IPS DF 6.9 (cell line): ENCODE data around the gene PRSS33.

ENCODE experiments used
- DNase-seq: peaks from one replicate; pipeline ENCODE4 v3.0.0-alpha.2; 2013; ENCODE audit warnings: low read depth, low spot score
- H3K27ac ChIP-seq: one replicate; pipeline ENCODE4 v1.5.1; 2013; ENCODE audit warnings: low read length, control low read depth
- H3K27me3 ChIP-seq: 2 replicates; pipeline ENCODE4 v1.6.1; 2013; ENCODE audit warnings: mild to moderate bottlenecking, low read length; ENCODE audit not compliant: control insufficient read depth, insufficient read depth
- H3K36me3 ChIP-seq: 2 replicates; pipeline ENCODE4 v1.6.1; 2013; ENCODE audit warnings: low read length; ENCODE audit not compliant: control insufficient read depth, insufficient read depth
- H3K4me1 ChIP-seq: 2 replicates; pipeline ENCODE4 v1.6.1; 2013; ENCODE audit warnings: low read length; ENCODE audit not compliant: control insufficient read depth, insufficient read depth
- H3K4me3 ChIP-seq: 2 replicates; pipeline ENCODE4 v1.5.1; 2013; ENCODE audit warnings: mild to moderate bottlenecking, low read length
- H3K9me3 ChIP-seq: 2 replicates; pipeline ENCODE4 v1.6.1; 2013; ENCODE audit warnings: low read length, inconsistent platforms; ENCODE audit not compliant: control insufficient read depth, insufficient read depth
- WGBS: extraction: QIAGEN DNeasy Blood & Tissue Kit; methylation state at CpG from one replicate; pipeline ENCODE4 v1.1.7; 2013; ENCODE audit warnings: mixed read lengths, missing lambda C conversion rate; ENCODE audit not compliant: insufficient read length, insufficient coverage; 5-methylcytosine and 5-hydroxymethylcytosine counted together

Gene PRSS33

GRCh38 chr16:2776500-2777139, 10.7 kb downstream of the PRSS33 start:
- Histone ChIP-seq H3K4me3 (peak overlapping the region; percentile 95), H3K9me3 (no peaks in the 10 kb centered on the region), H3K4me1 (peaks cover 5% of the 10 kb centered on the region), H3K27me3 (no peaks in the 10 kb centered on the region), H3K36me3 (peaks cover 15% of the 10 kb centered on the region), H3K27ac (no peak overlapping the region)
- DNase-seq = no peak
- no CpG with 5 or more reads among the region's 72 CpGs for WGBS

DNA sequence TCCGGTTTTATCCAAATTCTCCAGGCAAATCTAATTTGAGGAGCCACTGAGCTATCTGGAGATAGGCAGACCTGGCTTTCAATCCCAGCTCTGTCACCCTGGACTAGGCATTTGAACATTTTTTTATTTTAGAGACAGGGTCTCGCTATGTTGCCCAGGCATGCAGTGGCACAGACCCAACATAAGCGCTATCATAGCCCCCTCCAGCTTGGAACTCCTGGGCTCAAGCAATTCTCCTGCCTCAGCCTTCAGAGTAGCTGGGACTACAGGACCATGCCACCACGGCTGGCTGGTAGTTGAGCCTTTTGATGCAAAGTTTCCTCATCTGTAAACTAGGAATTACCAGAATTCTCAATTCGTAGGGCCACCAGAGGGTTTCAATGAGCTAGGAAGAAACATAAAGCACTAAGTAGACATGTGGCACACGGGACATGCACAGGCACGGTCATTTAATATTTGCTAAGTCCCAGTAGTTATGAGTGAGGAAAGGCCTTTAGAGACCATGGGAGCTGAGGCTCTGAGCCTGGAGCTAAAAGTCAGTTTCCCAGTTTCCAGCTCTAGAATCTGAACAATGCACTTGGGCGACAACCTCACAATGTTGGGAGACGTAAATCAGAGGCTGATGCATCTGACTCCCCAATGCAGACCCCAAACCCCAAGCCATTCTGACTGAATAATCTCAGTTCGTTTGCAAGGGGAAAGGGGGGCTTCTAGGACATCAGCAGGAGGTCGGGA, 11.4 kb downstream of the PRSS33 start:
- Histone ChIP-seq H3K4me3 (peak overlapping the region; percentile 95; the same call in 1 of the 2 replicates), H3K9me3 (no peaks in the 10 kb centered on the region), H3K27me3 (no peaks in the 10 kb centered on the region), H3K4me1 (peaks cover 5% of the 10 kb centered on the region), H3K27ac (no peak overlapping the region), H3K36me3 (peaks cover 22% of the 10 kb centered on the region)
- WGBS = no CpG with 5 or more reads among the region's 11 CpGs
- DNase-seq = no peak

GRCh38 chr16:2775131-2775716, 12.1 kb downstream of the PRSS33 start:
- DNase-seq = no peak
- H3K4me1 ChIP-seq = peaks cover 5% of the 10 kb centered on the region
- no peak overlapping the region for H3K27ac ChIP-seq

DNA sequence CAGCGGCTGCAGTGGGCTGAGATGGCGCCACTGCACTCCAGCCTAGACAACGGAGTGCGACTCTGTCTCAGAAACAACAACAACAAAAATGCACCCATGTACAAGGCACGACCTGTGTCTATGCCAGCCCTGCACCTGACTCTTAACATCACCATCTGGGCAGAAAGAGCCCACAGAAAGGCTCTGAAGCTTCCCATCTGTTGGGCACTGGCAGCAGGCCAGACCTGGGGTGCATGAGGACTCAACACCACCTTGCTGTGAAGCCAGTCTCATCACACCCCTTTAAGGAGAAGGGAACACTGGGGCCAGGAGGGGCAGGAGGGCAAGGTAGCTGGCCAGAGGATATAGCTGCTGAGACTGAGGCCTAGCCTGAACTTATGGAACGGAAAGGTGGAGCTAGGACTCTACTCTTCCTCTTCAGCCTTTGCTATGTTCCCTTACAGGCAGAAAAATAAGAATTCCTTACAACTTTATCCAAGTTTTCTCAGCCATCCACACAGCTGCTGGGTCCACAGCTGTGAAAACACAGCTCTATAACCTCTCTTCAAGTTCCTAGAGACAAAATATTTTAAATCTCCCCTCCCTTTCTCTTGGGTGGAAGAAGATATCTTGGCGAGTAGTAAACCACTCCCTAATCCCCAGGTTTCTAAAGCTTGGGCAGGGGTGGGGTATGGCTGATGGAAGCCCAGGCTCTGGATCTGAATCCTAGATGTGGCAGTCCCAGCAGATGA, 13.0 kb downstream of the PRSS33 start:
- Histone ChIP-seq H3K9me3 (no peaks in the 10 kb centered on the region), H3K36me3 (peaks cover 37% of the 10 kb centered on the region), H3K27ac (no peak overlapping the region), H3K4me1 (peaks cover 5% of the 10 kb centered on the region), H3K4me3 (no peak overlapping the region), H3K27me3 (no peaks in the 10 kb centered on the region)
- no CpG with 5 or more reads among the region's 7 CpGs for WGBS
- no peak for DNase-seq

More at GRCh38 chr16:2775131-2775716, 12.1 kb downstream of the PRSS33 start:
- peaks cover 28% of the 10 kb centered on the region for H3K36me3 ChIP-seq
- H3K27me3 ChIP-seq = no peaks in the 10 kb centered on the region
- no peak overlapping the region for H3K4me3 ChIP-seq
- no peaks in the 10 kb centered on the region for H3K9me3 ChIP-seq
- WGBS = no CpG with 5 or more reads among the region's 7 CpGs

GRCh38 chr16:2773188-2773968, 14.0 kb downstream of the PRSS33 start:
- Histone ChIP-seq H3K4me1 (no peaks in the 10 kb centered on the region; the same call in none of the 2 replicates), H3K36me3 (peaks cover 46% of the 10 kb centered on the region), H3K27ac (no peak overlapping the region), H3K27me3 (no peaks in the 10 kb centered on the region), H3K4me3 (no peak overlapping the region), H3K9me3 (no peaks in the 10 kb centered on the region)
- WGBS = no CpG with 5 or more reads among the region's 12 CpGs
- no peak for DNase-seq

DNA sequence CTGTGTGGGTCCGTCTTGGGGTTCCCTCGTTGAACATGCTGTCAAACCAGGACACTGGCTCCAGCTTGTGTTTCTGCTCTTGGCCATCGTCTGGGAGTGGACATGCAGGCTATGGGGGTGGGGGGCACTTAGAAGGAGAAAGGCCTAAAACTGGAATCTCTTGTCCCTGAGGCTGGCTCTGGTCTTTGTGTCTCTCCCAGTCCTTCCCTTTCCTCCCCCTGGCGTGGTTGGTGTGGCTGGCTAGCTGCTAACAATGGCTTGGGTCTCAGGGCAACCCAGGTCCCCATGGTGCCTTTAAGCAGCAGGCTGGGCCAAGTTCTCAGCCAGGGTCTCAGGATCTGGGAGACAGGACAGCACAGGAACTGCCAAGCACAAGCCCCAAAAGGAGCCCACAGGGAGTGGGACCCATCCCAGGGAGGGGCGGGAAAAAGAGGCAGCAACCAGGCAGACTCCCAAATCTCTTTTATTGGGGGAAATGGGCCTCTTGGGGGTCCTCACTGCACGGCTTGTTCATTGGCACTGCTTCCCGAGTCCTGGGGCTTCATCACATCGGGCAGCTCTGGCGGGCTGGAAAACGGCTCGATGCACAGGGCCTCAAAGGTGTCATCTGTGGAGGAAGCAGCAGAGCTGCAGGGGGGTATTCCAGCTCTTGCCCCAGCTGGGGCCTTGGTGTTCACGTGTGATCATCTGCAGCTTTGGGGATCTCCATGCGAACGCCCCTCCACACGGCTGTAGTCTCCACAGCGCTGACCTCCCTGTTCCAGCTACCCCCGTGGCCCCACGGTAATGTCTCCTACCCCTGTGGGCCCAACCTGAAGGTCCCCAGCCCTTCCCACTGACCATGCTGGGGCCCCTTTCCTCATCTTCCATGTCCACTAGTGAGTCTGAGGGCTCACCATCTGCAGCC, 15.6 kb downstream of the PRSS33 start:
- H3K4me1 ChIP-seq = no peaks in the 10 kb centered on the region; the same call in 1 of the 2 replicates
- peaks cover 63% of the 10 kb centered on the region for H3K36me3 ChIP-seq
- no peaks in the 10 kb centered on the region for H3K27me3 ChIP-seq
- H3K9me3 ChIP-seq = no peaks in the 10 kb centered on the region
- H3K27ac ChIP-seq = no peak overlapping the region
- no CpG with 5 or more reads among the region's 18 CpGs for WGBS
- DNase-seq = no peak
- H3K4me3 ChIP-seq = no peak overlapping the region

DNA sequence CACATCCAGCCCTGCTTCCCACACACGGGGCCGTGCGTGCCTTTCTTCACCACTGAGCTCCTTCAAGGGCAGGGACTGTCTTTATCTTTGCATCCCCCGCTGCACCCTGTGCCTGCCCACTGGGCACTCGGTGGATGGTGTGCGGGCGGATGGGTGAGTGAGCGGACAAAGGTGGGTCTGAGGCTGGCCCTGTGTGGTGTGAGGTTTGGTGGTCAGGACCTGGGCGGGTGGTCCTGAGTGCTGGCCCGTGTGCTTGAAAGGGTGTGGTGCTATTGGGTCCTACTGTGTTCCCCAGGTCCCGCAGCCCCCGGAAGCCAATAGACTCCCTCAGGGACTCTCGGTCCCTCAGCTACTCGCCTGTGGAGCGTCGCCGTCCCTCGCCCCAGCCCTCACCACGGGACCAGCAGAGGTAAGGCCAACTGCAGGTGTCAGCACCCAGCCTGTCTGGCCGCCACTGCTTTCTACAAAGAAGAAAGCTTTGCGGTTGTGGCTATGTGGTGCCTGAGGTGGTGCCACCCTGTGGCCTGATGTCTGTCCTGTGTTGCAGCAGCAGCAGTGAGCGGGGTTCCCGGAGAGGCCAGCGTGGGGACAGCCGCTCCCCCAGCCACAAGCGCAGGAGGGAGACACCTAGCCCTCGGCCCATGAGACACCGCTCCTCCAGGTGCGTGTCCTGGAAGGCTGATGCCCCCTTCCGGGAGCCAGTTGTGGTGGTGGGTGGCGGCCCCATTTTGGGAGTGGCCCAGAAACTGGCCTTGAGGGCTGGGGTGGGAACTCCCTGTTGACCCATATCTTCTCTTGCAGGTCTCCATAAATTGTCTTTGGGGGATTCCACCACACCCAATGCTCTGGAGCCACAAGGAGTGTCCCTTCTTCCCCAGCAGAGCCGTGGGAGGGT, 17.1 kb downstream of the PRSS33 start:
- Histone ChIP-seq H3K4me3 (no peak overlapping the region), H3K27ac (no peak overlapping the region)

GRCh38 chr16:2769675-2770056, 17.7 kb downstream of the PRSS33 start:
- Histone ChIP-seq H3K4me3 (no peak overlapping the region), H3K36me3 (peaks cover 77% of the 10 kb centered on the region), H3K9me3 (no peaks in the 10 kb centered on the region), H3K27ac (no peak overlapping the region), H3K4me1 (no peaks in the 10 kb centered on the region), H3K27me3 (no peaks in the 10 kb centered on the region)
- no peak for DNase-seq
- WGBS = no CpG with 5 or more reads among the region's 14 CpGs

More for the DNA sequence above, 17.1 kb downstream of the PRSS33 start:
- Histone ChIP-seq H3K27me3 (no peaks in the 10 kb centered on the region), H3K4me1 (no peaks in the 10 kb centered on the region), H3K9me3 (no peaks in the 10 kb centered on the region), H3K36me3 (peaks cover 76% of the 10 kb centered on the region)
- DNase-seq = no peak
- WGBS = no CpG with 5 or more reads among the region's 32 CpGs
